GM15510 (cell line): ENCODE data around the gene PGBD5.

Experiments
- POLR2A ChIP-seq: IDR thresholded peaks from 3 replicates; pipeline ENCODE4 v1.6.1; 2011; ENCODE audit warnings: borderline replicate concordance; ENCODE audit not compliant: insufficient read length; ENCODE audit errors: extremely low read depth

The PGBD5 gene

GRCh38 chr1:230413061-230413460 lies 13.1 kb downstream of the PGBD5 start:
- no peak for TF ChIP-seq POLR2A

- no peak for TF ChIP-seq POLR2A
Observed at GRCh38 chr1:230408971-230409370, 17.2 kb downstream of the PGBD5 start.

- no peak for TF ChIP-seq POLR2A
Observed at GRCh38 chr1:230407351-230407750, 18.8 kb downstream of the PGBD5 start.

GRCh38 chr1:230403442-230403841 lies 22.7 kb downstream of the PGBD5 start:
- TF ChIP-seq POLR2A, result no peak

GRCh38 chr1:230401763-230402294 lies 24.3 kb downstream of the PGBD5 start:
- no peak for TF ChIP-seq POLR2A

- no peak for TF ChIP-seq POLR2A
Observed at GRCh38 chr1:230401101-230401500, 25.0 kb downstream of the PGBD5 start.

GRCh38 chr1:230400007-230400344 lies 26.2 kb downstream of the PGBD5 start:
- no peak for TF ChIP-seq POLR2A

GRCh38 chr1:230399321-230400006 lies 26.7 kb downstream of the PGBD5 start:
- TF ChIP-seq POLR2A, result no peak

GRCh38 chr1:230398856-230399255 lies 27.3 kb downstream of the PGBD5 start:
- TF ChIP-seq POLR2A, result no peak

GRCh38 chr1:230396966-230397365 lies 29.2 kb downstream of the PGBD5 start:
- no peak for TF ChIP-seq POLR2A

- TF ChIP-seq POLR2A, result no peak
Observed at GRCh38 chr1:230395932-230396331, 30.2 kb downstream of the PGBD5 start.

- no peak for TF ChIP-seq POLR2A
Observed at GRCh38 chr1:230394741-230395140, 31.4 kb downstream of the PGBD5 start.

- TF ChIP-seq POLR2A, result no peak
Observed at GRCh38 chr1:230394134-230394533, 32.0 kb downstream of the PGBD5 start.

- no peak for TF ChIP-seq POLR2A
Observed at GRCh38 chr1:230393722-230394121, 32.4 kb downstream of the PGBD5 start.

- no peak for TF ChIP-seq POLR2A
Observed at GRCh38 chr1:230392920-230393521, 33.1 kb downstream of the PGBD5 start.

GRCh38 chr1:230392536-230392909 lies 33.6 kb downstream of the PGBD5 start:
- no peak for TF ChIP-seq POLR2A

GRCh38 chr1:230391776-230392535 lies 34.2 kb downstream of the PGBD5 start:
- no peak for TF ChIP-seq POLR2A

GRCh38 chr1:230390371-230390770 lies 35.8 kb downstream of the PGBD5 start:
- no peak for TF ChIP-seq POLR2A
